ENCODE data around the gene FTL.

GRCh38 chr19:48964205-48965039 is 687 bp upstream of the FTL start:
- TF ChIP-seq CTCF (IDR thresholded peaks at IDR 0.05), result no peak
- TF ChIP-seq POLR2A (IDR thresholded peaks at IDR 0.05), result no peak

All from uterus (tissue), 2 donors.